ENCODE data around the gene AREL1.

Gene AREL1

DNA sequence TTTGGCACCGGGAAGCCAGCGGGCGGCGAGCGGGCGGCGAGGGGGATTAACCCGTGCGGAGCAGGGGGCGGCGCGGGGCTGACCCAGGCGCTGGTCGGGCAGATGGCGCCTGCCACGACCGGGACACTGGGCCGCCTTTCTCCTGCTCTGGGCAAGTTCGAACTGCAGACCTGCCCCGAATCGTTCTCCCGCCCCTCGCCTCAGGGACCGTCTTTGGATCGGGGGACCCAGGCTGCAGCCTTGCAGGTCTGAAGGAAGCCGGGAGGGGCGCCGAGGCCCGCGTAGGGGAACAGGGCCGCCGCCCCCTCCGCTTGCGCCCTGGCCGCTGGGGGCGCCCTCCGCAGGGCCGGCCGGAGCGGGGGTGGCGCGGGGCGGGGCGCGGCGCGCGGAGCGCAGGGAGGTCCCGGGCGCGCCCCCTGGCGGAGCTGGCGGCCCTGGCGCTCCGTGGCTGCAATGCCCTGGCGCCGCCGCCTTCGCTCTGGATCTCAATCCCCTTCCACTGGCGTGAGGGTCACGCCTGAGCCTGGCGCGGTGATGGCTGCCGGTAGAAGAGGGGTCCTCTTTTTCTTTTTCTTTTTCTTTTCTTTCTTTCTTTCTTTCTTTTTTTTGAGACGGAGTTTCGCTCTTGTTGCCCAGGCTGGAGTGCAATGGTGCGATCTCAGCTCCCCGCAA, 100.4 kb downstream of the AREL1 start:
- peak; percentile 77 to 83 for DNase-seq (ENCODE audit: low read depth in 2 of 2)

DNA sequence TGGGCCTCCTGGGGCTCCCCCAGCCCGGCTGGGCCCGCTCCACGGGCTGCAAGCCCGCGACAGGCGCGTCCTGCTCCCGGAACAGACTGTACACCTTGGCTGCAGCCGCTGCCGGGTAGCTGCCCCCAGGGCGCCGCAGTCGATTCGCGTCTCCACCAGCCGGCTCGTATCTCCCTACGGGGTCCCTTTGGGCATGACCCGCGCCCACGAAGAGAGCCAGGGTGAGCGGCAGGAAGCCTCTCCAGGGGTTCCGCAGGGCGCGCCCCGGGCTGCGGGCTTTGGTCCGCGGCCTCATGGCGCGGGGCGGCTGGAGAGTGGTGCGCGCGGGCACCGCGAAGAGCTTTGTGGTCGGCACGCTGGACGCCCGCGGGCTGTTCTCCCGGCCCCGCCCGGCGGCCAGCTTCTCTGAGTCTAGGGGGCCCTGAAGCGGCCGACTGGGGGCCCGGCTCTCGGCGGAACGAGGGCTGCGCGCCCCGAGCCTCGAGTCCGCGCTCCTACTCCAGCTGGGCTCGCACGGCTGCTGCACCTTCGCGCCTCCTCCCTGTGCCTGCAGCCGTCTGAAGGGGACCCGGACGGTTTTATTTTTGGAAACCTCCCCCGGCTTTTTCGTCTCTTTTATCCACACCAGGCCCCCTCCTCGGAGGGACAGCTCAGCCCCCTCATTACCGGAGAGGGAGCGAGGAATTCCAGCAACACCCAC, 101.1 kb downstream of the AREL1 start, which contains the start of gene LTBP2:
Gene LTBP2, minus strand, starts transcription at position 588 of the 700 bp plus-strand sequence. Its CDS starts 293 bp downstream, at position 295.
- DNase-seq (ENCODE audit: low read depth in 2 of 2): no peak
